GM18909 (cell line): Measurements from ENCODE around the gene SCYGR1.
"Not testable (repeated sequence)": the region's sequence is repeated elsewhere in the genome, so short reads cannot be mapped to it uniquely, and the experiment has no call there.

Source experiments
- ATAC-seq: cut with Tn5 transposase; IDR thresholded peaks from one replicate; pipeline ENCODE4 v1.9.1; 2021; ENCODE audit warnings: mild to moderate bottlenecking; ENCODE audit not compliant: unreplicated experiment, poor library complexity

Gene SCYGR1

DNA sequence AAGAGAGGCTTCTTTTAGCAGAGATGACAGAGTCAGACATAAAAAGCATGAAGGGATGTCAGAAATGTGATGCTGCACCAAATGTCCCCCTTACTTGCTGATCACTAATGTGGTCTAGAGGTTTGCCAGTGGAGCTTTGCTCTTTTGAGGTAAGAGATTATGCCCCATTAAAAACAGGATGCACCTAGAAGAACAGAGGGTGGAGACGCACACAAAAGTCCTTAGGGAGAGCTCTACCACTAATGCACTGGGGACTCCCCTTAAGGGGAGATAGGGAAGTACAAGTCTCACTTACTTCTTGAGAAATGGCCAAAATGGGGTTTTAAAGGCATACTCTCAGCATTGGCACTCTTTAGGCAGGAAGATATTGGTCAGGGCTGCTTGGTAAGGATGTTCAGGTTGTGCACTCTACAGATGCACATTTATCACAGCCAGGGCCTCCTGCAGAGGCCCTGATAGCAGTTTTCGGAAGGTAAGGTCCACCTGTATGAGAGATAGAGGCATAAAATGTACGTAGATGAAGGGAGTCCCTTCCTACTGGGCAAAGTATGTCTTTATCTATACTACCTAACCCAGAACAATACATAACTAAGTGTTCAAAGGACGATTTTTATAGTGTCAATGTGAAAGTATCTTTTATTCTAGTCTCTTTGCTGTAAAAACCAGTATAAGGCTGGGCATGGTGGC, 17.0 kb upstream of the SCYGR1 start:
- ATAC-seq: no peak

DNA sequence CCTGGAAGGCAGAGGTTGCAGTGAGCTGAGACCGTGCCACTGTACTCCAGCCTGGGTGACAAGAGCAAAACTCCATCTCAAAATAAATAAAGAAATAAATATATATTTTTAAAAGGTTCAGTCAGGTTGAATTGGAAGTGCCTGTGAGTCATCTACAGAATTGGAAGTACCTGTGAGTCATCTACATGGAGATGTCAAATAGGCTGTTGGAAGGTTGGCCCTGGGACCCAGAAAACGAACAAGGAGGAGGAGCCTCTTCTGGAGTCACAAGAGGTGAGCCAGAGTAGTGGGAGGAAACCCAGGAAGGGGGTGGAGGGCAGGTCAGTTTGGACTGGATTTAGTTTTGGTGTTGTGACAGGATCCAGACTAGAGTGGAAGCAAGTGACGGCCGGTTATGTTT, 15.2 kb upstream of the SCYGR1 start:
- no peak for ATAC-seq

DNA sequence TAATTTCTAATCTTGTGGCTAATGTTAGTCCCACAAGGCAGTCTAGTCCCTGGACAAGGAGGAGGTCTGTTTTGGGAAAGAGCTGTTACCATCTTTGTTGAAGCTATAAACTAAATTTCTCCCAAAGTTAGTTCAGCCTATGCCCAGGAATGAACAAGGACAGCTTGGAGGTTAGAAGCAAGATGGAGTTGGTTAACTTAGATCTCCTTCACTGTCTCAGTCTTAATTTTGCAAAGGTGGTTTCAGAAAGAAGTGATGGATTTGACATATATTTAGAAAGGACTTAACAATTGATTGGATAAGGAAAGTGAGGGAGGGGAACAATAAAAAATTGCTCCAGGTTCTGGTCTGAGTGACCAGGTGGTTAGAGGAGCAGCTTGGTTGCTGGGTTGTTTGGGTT, 14.6 kb upstream of the SCYGR1 start:
- ATAC-seq: no peak

DNA sequence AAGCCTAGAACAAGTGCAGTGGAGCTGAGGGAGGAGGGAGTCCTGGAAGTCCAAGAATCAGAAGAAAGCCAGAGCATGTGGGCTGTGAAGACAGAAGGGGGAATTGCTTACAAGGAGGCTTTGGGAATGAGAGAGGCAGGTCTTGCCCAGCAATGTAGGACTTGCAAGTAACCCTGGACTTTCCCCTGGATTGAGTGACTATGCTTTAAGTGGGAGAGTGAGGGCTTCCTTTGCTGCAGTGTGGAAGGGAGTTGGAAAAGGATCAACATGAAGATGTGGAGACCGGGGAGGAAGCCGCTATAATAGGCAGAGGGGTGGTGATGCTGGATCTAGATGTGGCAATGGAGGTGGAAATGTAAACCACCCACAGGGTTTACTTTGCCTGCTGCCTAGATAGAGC, 13.8 kb upstream of the SCYGR1 start:
- ATAC-seq: no peak

DNA sequence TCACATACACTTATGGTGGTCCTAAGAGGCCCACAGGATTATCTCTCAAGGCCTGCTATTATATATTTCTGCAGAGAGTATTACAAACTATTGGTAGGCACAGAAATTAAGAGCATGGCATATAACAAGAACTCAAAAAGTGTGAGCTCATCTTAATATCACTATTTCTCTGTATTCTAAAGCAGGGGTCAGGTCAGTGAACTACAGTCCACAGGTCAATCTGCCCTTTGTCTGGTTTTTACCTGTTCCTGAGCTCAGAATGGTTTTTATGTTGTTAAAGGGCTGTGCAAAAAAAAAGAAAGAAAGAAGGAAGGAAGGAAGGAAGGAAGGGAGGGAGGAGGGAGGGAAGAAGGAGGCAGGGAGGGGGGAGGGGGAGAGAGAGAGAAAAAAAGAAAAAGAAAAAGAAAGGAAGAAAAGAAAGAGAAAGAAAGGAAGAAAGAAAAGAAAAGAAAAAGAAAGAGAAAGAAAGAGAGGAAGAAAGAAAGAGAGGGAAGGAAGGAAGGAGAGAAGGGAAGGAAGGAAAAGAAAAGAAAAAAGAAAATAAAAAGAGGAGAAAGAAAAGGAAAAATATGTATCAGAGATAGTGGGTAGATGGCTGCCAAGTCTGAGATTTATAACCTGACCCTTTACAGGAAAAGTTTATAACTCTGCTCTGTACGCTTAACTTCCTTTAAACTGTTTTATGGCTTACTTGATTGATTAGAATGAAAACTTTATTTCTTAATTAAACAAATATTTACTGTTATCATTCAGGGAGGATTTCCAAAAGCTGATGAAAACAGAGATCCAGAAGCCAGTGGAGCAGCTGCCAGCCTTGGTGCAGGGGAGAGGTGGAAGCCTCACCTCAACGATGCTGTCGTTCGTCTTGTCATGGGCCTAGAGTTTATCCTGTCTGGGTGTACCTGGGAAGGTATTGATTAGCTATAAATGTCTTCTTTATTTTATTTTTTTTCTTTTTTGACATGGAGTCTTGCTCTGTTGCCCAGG, 11.2 kb upstream of the SCYGR1 start:
- ATAC-seq: no peak

DNA sequence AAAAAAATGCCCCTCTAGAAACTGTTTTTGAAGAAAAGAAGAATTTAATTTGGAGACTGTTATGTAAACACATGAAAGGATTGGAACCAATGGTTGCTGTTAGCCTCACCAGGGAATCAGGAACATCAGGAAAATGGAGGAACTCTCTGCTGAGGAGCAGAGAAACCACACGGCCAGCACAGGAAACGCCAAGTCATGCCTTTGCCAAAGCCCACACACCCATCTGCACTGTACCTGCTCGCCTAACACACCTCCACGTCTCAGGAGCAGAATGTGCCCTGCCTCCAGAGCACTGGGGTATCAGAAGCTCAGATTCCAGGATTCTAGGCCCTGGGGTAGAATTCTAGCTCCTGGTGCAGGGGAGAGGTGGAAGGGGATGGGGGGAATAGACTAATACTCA, 9.8 kb upstream of the SCYGR1 start:
- ATAC-seq: no peak

DNA sequence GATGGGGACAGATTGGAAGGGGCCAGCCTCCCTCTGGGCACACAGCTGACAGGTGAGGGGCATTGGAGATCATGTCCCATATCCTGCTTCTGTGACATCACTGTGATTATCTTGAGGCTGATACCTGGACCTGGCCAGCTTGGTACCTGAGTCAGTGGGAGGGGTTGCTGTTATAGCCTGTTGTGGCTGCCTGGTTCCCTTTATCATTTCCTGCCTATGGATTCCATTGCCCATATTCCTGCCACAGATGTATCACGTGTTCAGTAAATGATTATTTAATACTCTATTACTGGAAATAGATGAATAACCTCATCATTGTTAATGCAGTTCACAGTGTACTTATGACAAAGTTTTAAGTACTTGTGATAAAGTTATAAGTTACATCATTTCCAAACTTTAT, 7.8 kb upstream of the SCYGR1 start:
- no peak for ATAC-seq

DNA sequence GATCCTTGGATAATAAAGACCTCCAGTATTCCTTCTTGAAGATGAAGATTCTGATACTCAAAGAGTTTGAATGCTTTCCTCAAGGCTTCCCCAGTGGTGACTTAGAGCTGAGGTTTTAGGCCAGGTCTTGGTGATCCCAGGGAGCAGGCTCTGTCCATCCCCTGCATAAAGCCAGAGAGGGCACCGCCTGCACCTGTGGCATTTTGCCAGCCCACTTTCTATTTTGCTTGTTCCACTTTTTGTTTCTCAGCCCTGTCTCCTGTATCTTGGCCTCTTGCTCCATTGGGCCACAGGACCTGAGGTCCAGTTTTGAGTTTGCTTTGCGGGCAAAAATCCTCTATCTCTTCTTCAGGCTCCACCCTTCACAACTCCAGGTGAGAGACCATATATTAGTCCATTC, 6.7 kb upstream of the SCYGR1 start:
- no peak for ATAC-seq

DNA sequence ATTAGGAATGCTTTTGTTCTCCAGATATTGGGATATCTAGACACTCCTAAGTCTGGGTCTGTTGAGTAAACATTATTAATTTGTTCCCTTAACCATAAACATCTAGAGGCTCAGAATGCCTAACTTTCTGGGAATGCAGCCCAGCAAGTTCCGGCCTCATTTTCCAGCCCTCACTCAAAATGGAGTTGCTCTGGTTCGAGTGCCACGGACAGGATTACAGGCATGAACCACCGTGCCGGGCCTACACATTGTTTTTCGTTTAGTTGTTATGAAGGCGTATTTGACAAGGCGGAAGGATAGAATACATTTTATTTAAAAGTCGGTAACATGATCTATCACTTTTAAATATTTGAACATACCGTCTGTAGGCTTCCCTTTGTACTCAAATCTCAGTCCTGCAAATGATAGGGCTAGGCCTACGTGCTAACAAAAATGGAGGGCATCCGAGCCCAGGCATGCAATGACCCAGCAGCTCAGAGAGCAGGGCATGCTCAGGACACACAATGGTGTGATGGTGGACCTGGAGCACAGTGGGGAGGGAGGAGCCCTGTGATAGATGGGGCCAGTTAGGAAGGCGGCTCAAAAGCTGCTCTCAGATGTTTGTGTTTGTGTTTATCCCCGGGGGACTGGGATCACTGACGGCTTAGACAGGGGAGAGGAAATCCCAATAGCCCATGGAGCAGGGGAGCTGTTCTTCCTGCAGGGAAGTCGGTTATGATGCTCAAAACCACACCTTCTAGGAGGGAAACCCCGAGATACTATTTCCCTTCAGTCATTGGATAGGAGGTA, 2.9 kb upstream of the SCYGR1 start:
- ATAC-seq: no peak

DNA sequence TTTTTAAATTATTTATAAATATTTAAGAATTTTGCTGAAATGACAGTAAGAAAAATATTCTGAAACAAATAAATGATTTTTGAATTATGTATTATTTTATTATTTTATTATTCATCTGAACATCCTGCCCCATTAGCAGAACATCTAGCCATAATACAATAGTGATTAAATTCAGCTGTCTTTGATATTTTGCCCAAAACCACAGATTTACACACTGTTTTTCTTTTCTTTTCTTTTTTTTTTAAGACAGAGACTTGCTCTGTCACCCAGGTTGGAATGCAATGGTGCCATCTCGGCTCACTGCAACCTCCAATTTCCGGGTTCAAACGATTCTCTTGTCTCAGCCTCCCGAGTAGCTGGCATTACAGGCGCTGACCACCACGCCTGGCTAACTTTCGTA, 1.9 kb upstream of the SCYGR1 start:
- no peak for ATAC-seq

DNA sequence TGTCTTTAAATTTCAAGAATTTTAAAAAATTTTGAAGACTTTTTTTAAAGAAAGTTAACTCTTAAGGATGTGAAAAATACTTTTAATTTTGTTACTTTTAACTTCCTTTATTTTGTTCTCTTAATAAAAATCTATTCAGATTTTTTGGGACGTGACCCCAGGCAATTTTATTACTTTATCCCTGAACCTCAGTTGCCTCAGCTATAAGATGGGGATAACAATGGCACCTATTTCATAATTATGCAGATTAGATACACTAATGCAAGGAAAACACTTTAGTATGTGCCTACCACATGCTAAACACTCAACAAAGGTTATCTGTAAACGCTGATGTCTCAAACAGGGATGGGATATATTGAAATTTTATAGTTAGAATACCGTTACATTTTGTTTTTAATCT, 1.5 kb upstream of the SCYGR1 start:
- ATAC-seq: no peak

DNA sequence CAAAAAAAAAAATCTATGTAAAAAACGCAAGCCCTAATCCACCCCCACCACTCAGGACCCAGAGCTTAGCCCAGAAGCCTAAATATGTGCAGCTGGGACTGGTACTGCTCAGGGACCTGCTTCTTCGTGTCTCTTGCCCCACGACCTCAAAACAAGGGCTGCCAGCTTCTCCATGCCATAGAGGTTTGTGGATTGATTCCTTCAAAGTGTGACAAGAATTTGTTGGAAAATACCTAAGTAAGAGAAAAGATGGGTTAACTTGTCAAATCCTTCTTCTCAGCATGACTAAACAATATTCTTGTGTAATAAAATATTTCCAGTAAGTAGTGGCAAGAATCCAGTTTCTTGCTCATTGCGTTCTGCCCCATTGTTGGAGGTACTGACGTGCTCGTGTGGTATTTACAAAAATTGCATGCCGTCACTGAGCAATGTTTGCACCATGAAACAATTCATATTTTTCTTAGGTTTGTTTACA, 825 bp upstream of the SCYGR1 start:
- no peak for ATAC-seq

DNA sequence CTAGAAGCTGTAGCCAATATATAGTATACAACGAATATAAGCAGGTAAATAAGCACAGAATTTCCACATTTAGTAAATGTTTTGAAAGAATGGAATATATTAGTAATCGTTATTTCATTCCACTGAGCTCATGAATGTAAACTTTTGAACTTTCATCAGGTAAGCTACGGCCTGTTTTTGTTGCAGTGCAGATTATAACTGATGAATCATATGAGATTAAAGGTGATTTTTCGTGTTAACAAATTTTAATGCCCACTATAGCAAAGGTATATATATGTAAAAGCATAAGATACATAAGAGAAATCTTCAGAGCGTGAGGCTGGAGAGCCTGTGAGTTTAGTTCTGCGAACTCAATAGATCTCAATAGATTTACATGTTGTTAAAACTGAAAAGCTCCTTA, 1.1 kb downstream of the SCYGR1 start:
- no peak for ATAC-seq

DNA sequence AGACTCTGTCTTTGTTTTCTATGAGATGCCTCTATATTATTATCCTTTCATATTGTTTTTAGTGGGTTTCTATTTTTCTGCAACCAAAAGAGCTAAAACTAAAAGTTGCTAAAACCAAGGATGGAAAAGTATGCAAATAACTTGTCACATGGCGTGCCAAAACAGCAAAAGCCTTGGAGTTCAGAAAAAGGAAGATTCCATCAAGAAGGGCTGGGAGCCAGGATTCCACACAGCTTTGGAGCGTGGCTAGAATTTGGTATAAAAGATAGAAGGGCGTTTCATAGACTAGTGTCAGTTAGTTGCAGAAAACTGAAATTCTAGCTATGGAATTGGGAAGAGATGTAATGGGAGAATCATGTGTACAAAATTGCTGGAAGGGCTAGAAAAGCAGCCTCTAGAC, 4.1 kb downstream of the SCYGR1 start:
- no peak for ATAC-seq

DNA sequence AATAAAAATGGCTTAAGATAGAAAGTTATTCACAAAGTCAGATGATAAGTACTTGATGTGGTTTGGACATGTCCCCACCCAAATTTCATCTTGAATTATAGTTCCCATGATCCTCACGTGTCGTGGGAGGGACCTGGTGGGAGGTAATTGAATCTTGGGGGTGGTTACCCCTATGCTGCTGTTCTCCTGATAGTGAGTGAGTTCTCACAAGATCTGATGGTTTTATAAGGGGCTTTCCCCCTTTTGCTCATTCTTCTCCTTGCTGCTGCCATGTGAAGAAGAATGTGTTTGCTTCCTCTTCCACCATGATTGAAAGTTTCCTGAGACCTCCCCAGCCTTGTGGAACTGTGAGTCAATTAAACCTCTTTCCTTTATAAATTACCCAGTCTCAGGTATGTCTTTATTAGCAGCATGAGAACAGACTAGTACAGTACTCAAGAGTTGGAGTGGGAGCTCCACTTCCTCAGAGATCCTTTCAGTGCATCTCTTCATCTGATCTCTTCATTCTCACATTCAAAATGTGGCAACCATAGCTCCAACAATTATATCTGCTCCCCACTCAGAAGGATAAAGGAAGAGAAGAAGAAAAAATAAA, 5.4 kb downstream of the SCYGR1 start:
- not testable (repeated sequence) for ATAC-seq

DNA sequence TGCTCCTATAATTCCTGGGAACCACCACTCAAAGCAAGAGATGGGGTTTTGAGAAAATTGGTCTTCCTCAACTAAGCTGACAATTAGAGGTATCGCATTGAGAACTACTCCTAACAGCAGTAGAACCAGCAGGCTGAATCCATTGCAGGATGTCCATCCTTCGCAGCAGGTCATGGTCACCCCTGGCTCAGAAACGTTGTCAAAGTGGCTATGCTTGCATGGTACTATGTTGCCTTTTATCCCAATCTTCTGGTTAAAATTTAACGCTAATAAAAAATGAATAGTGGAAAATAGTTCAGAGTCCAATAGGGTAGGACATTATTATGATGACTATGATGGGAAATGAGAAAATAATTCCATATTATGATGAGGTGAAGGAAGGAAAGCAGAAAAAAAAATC, 8.7 kb downstream of the SCYGR1 start, which contains the start of gene TM4SF20:
Gene TM4SF20 (minus strand): TSS at position 212 of the 400 bp plus-strand sequence. CDS start 38 bp downstream, at position 174.
- ATAC-seq: no peak

DNA sequence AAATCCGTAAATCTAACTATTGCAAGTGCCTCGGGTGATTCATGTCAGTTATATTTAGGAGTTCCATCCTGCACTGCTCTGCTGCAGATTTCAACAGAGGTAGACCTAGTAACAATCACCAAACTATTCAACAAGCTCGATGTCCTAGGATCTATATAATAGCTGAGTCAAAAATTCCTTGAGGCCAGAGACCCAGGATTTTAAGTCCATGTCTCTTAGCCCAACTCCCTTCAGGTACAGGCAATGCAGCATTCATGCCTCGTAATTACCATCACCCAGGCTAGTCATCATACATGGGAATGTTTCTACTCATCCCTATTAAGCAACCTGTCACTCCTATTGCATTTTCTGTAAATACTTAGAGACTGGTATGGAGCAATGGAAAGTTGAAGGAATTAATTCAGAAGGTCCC, 9.4 kb downstream of the SCYGR1 start:
- no peak for ATAC-seq

DNA sequence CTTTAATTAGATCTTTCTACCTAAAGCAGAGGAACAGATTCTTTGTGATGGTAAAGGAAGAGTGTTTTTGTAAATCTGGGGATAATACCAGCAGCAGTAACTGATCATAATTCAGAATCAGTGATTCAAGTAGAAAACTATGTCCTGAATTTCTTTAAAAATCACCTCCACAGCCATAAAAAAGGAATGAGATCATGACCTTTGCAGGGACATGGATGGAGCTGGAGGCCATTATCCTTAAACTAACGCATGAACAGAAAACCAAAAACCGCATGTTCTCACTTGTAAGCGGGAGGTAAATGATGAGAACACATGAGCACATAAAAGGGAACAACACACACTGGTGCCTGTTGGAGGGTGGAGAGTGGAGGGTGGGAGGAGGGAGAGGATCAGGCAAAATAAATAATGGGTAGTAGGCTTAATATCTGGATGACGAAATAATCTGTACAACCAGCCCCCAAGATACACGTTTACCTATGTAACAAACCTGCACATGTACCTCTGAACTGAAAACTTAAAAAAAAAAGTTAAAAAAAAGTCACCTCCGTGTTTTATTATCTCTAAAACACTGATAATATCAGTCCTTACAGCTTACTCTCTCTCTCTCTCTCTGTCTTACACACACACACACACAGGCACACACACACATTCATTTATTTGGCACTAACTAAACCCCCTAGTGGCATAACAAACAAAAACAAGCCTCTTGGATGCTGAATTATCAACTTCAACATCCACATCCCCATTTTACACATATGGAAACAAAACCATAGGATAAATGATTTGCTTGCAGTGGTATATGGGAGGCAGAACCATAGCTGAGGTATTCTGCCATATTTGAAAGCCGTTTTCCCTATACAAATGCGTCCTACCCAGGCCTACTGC, 10.0 kb downstream of the SCYGR1 start:
- ATAC-seq: no peak

DNA sequence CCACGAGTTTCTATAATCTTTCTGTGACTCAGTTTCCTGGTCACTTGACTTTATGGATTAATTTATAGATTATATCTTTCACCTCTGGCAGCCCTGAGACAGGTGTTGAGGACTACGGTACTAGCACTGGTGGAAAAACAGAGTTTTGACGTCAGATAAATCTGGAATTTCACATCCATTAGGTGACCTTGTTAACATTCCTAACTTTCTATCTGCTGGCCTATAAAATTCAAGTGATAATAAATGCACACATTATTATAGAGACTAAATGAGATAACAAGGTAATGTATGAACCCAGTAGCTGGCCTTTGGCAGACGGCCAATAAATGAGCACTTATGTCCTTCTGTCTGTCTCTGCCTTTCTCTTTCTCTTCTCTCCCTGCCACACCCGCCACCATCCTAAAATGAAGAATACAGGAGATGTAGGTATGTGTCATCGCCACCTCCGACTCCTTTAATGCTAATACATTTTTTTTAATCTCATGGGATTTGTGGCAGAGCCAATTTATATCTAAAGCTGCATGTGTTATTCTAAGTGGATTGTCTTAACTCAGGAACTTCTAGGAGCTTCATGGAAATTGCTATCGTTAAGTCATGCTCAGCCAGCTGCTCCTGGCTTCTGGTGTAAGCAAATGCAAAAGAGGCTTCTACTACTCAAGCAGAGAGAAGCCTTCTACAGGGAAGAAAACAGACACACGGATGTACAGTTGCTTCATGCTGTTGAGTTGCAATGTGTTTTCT, 10.9 kb downstream of the SCYGR1 start:
- no peak for ATAC-seq
